HepG2 (cell line): Measurements from ENCODE around the gene CAMTA2. TPM values are rescaled to one million over a fixed set of nuclear protein-coding genes. Genes with fewer than 3 reads are reported as not detected.
A peak's percentile ranks its signal among the peaks of the same experiment; 100 is the strongest.

ENCODE experiments used
- ARID5B ChIP-seq: IDR thresholded peaks from 2 replicates; pipeline ENCODE4 v1.4.0; 2020; ENCODE audit warnings: mild to moderate bottlenecking, missing genetic modification reagents
- FLYWCH1 ChIP-seq: sonication (generic); formaldehyde crosslinking; IDR thresholded peaks from 2 replicates; pipeline ENCODE4 v1.8.1; 2023; ENCODE audit warnings: mild to moderate bottlenecking, missing genetic modification reagents
- IRF9 ChIP-seq: sonication (generic); formaldehyde crosslinking; IDR thresholded peaks from 2 replicates; pipeline ENCODE4 v1.8.0; 2022; ENCODE audit warnings: missing genetic modification reagents, mild to moderate bottlenecking, borderline replicate concordance
- MEIS2 ChIP-seq: sonication (generic); formaldehyde crosslinking; IDR thresholded peaks from 2 replicates; pipeline ENCODE4 v1.9.0; 2021; ENCODE audit warnings: mild to moderate bottlenecking, missing genetic modification reagents
- NFIB ChIP-seq: sonication (generic); formaldehyde crosslinking; IDR thresholded peaks from 2 replicates; pipeline ENCODE4 v1.9.0; 2021; ENCODE audit warnings: missing genetic modification reagents, mild to moderate bottlenecking, borderline replicate concordance
- NR3C1 ChIP-seq: sonication (generic); formaldehyde crosslinking; IDR thresholded peaks from 2 replicates; pipeline ENCODE4 v1.4.0; 2020; ENCODE audit warnings: missing genetic modification reagents
- RXRA ChIP-seq: sonication (generic); formaldehyde crosslinking; IDR thresholded peaks from 2 replicates; pipeline ENCODE4 v1.5.1; 2020; ENCODE audit warnings: missing genetic modification reagents
- TEAD3 ChIP-seq: optimal IDR thresholded peaks from 2 replicates; pipeline ENCODE3; 2016; ENCODE audit warnings: borderline replicate concordance
- ZFP90 ChIP-seq: sonication (generic); formaldehyde crosslinking; IDR thresholded peaks from 2 replicates; pipeline ENCODE4 v1.8.0; 2022; ENCODE audit warnings: missing genetic modification reagents, mild to moderate bottlenecking, inconsistent platforms, borderline replicate concordance
- ZNF552 ChIP-seq: sonication (generic); formaldehyde crosslinking; IDR thresholded peaks from 2 replicates; pipeline ENCODE4 v1.9.0; 2022; ENCODE audit warnings: missing genetic modification reagents, mild to moderate bottlenecking, borderline replicate concordance
- ZNF629 ChIP-seq: sonication (generic); formaldehyde crosslinking; conservative IDR thresholded peaks from 2 replicates; pipeline ENCODE4 v1.5.0; 2020; ENCODE audit warnings: missing genetic modification reagents
- ZSCAN20 ChIP-seq: sonication (generic); formaldehyde crosslinking; IDR thresholded peaks from 2 replicates; pipeline ENCODE4 v1.4.0; 2020; ENCODE audit warnings: missing genetic modification reagents, mild to moderate bottlenecking, borderline replicate concordance
- polyA plus RNA-seq, 8 experiments: library from polyadenylated mRNA; depleted of rRNA in 3 of 8; stranded (reverse) in 7 of 8; unstranded in 1 of 8; fragments of >200 nt; fragmentation: Illumina TruSeq in 4 of 8; extraction: Trizol in 4 of 8; gene quantifications; 2 replicates each; pipeline versions ENCODE4 v1.2.1 to v1.2.3, GENCODE V29; 2011 to 2016; ENCODE audit warnings: low read depth in 4 of 8, missing spikeins in 1 of 8, mixed read lengths in 1 of 8; ENCODE audit not compliant: insufficient read depth in 1 of 8
- total RNA-seq, 5 experiments: library from RNA; depleted of rRNA; stranded (reverse); fragments of >200 nt; fragmentation: Illumina TruSeq; extraction: Trizol; gene quantifications; 2 replicates each; pipeline ENCODE4 v1.2.3, GENCODE V29; 2016; ENCODE audit warnings: low read depth in 1 of 5
- TF ChIP-seq, protein P1 (sequence below): sonication (generic); formaldehyde crosslinking; IDR thresholded peaks from 2 replicates; pipeline ENCODE4 v1.9.0; 2021; ENCODE audit warnings: missing genetic modification reagents, borderline replicate concordance
- TF ChIP-seq, protein P2 (sequence below): sonication (generic); formaldehyde crosslinking; IDR thresholded peaks from 2 replicates; pipeline ENCODE4 v1.4.0; 2020; ENCODE audit warnings: missing genetic modification reagents, mild to moderate bottlenecking, borderline replicate concordance

The CAMTA2 gene
- total and polyA plus RNA-seq, 2 of the 13 experiments (the other 11 are each of a cell fraction or from before 2014, with no cell fraction given), result 4.1 to 7.1 TPM

- TF ChIP-seq IRF9 (CRISPR knock-in tag) (peak; percentile 69), ZFP90 (CRISPR knock-in tag) (no peak), MEIS2 (CRISPR knock-in tag) (no peak), FLYWCH1 (CRISPR knock-in tag) (no peak), ZNF629 (CRISPR knock-in tag) (no peak), TEAD3 (CRISPR knock-in tag) (peak; percentile 19), ZSCAN20 (CRISPR knock-in tag) (no peak), ZNF552 (CRISPR knock-in tag) (0 out of 2 replicates have a peak, but pooled peaks have one; percentile 34), NFIB (CRISPR knock-in tag) (peak; percentile 77; the same call in 1 of the 2 replicates), ARID5B (CRISPR knock-in tag) (peak; percentile 52; the same call in 1 of the 2 replicates), NR3C1 (CRISPR knock-in tag) (no peak), RXRA (CRISPR knock-in tag) (peak; percentile 74)
- TF ChIP-seq, protein P1, sequence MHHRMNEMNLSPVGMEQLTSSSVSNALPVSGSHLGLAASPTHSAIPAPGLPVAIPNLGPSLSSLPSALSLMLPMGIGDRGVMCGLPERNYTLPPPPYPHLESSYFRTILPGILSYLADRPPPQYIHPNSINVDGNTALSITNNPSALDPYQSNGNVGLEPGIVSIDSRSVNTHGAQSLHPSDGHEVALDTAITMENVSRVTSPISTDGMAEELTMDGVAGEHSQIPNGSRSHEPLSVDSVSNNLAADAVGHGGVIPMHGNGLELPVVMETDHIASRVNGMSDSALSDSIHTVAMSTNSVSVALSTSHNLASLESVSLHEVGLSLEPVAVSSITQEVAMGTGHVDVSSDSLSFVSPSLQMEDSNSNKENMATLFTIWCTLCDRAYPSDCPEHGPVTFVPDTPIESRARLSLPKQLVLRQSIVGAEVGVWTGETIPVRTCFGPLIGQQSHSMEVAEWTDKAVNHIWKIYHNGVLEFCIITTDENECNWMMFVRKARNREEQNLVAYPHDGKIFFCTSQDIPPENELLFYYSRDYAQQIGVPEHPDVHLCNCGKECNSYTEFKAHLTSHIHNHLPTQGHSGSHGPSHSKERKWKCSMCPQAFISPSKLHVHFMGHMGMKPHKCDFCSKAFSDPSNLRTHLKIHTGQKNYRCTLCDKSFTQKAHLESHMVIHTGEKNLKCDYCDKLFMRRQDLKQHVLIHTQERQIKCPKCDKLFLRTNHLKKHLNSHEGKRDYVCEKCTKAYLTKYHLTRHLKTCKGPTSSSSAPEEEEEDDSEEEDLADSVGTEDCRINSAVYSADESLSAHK, result no peak
- TF ChIP-seq, protein P2, sequence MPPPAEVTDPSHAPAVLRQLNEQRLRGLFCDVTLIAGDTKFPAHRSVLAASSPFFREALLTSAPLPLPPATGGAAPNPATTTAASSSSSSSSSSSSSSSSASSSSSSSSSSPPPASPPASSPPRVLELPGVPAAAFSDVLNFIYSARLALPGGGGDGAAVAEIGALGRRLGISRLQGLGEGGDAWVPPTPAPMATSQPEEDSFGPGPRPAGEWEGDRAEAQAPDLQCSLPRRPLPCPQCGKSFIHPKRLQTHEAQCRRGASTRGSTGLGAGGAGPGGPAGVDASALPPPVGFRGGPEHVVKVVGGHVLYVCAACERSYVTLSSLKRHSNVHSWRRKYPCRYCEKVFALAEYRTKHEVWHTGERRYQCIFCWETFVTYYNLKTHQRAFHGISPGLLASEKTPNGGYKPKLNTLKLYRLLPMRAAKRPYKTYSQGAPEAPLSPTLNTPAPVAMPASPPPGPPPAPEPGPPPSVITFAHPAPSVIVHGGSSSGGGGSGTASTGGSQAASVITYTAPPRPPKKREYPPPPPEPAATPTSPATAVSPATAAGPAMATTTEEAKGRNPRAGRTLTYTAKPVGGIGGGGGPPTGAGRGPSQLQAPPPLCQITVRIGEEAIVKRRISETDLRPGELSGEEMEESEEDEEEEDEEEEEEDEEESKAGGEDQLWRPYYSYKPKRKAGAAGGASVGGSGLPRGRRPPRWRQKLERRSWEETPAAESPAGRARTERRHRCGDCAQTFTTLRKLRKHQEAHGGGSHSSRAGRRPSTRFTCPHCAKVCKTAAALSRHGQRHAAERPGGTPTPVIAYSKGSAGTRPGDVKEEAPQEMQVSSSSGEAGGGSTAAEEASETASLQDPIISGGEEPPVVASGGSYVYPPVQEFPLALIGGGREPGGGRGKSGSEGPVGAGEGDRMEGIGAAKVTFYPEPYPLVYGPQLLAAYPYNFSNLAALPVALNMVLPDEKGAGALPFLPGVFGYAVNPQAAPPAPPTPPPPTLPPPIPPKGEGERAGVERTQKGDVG (CRISPR knock-in tag), result no peak
Observed at GRCh38 chr17:4967539-4968485, 19.7 kb downstream of the CAMTA2 start, which contains the start of gene SPAG7 (continued).
